Measurements from ENCODE around the gene ARID1B.

ARID1B gene

GRCh38 chr6:156953127-156953478, 175.9 kb downstream of the ARID1B start:
- TF ChIP-seq EZH2phosphoT487 (conservative IDR thresholded peaks at IDR 0.05; ENCODE audit: low read length) (no peak), CTCF (IDR thresholded peaks at IDR 0.05; ENCODE audit: insufficient read depth, low read length, poor library complexity, severe bottlenecking) (no peak)
- no peaks in the 10 kb centered on the region for H3K9me2 ChIP-seq (replicated peaks; ENCODE audit: insufficient read depth, low read length)
- no peaks in the 10 kb centered on the region for H3K27me3 ChIP-seq (ENCODE audit: low read length)
- H3K9ac ChIP-seq (ENCODE audit: low read length) = no peak overlapping the region
- H3F3A ChIP-seq (ENCODE audit: insufficient read depth) = no peaks in the 10 kb centered on the region
- no peak overlapping the region for H3K27ac ChIP-seq (ENCODE audit: low read depth, low read length)
- H3K4me3 ChIP-seq (ENCODE audit: insufficient read depth, low read length, poor library complexity, severe bottlenecking) = no peak overlapping the region
- H3K4me2 ChIP-seq (ENCODE audit: low read depth, low read length, poor library complexity, severe bottlenecking) = no peak overlapping the region
- H3K9me3 ChIP-seq (ENCODE audit: insufficient read depth, low read length) = no peaks in the 10 kb centered on the region
- no peaks in the 10 kb centered on the region for H3K36me3 ChIP-seq (ENCODE audit: low read length)
- peaks cover 8% of the 10 kb centered on the region; the same call in 1 of the 2 replicates for H4K20me1 ChIP-seq (ENCODE audit: low read depth, low read length)
- peaks cover 51% of the 10 kb centered on the region for H3K79me2 ChIP-seq (ENCODE audit: insufficient read depth, low read length)
- H2AFZ ChIP-seq (ENCODE audit: low read depth, low read length, severe bottlenecking) = no peak overlapping the region

GRCh38 chr6:156953479-156954146, 176.4 kb downstream of the ARID1B start:
- no peak overlapping the region for H3K9ac ChIP-seq (ENCODE audit: low read length)
- no peak overlapping the region for H2AFZ ChIP-seq (ENCODE audit: low read depth, low read length, severe bottlenecking)
- H3F3A ChIP-seq (ENCODE audit: insufficient read depth) = no peaks in the 10 kb centered on the region
- H3K36me3 ChIP-seq (ENCODE audit: low read length) = no peaks in the 10 kb centered on the region
- peaks cover 54% of the 10 kb centered on the region for H3K79me2 ChIP-seq (ENCODE audit: insufficient read depth, low read length)
- peaks cover 8% of the 10 kb centered on the region; the same call in 1 of the 2 replicates for H4K20me1 ChIP-seq (ENCODE audit: low read depth, low read length)
- no peak for TF ChIP-seq CTCF (IDR thresholded peaks at IDR 0.05; ENCODE audit: insufficient read depth, low read length, poor library complexity, severe bottlenecking)
- no peak for TF ChIP-seq EZH2phosphoT487 (conservative IDR thresholded peaks at IDR 0.05; ENCODE audit: low read length)
- H3K4me3 ChIP-seq (ENCODE audit: insufficient read depth, low read length, poor library complexity, severe bottlenecking) = no peak overlapping the region
- no peaks in the 10 kb centered on the region for H3K9me3 ChIP-seq (ENCODE audit: insufficient read depth, low read length)
- no peak overlapping the region for H3K27ac ChIP-seq (ENCODE audit: low read depth, low read length)
- H3K4me2 ChIP-seq (ENCODE audit: low read depth, low read length, poor library complexity, severe bottlenecking) = no peak overlapping the region
- no peaks in the 10 kb centered on the region for H3K27me3 ChIP-seq (ENCODE audit: low read length)
- no peaks in the 10 kb centered on the region for H3K9me2 ChIP-seq (replicated peaks; ENCODE audit: insufficient read depth, low read length)

GRCh38 chr6:156954191-156954590, 177.0 kb downstream of the ARID1B start:
- Histone ChIP-seq H3K36me3 (ENCODE audit: low read length) (no peaks in the 10 kb centered on the region), H3K27me3 (ENCODE audit: low read length) (no peaks in the 10 kb centered on the region), H3K9ac (ENCODE audit: low read length) (no peak overlapping the region), H3K27ac (ENCODE audit: low read depth, low read length) (no peak overlapping the region), H2AFZ (ENCODE audit: low read depth, low read length, severe bottlenecking) (no peak overlapping the region), H4K20me1 (ENCODE audit: low read depth, low read length) (peaks cover 8% of the 10 kb centered on the region; the same call in 1 of the 2 replicates), H3K9me3 (ENCODE audit: insufficient read depth, low read length) (no peaks in the 10 kb centered on the region), H3K9me2 (replicated peaks; ENCODE audit: insufficient read depth, low read length) (no peaks in the 10 kb centered on the region), H3F3A (ENCODE audit: insufficient read depth) (no peaks in the 10 kb centered on the region), H3K4me2 (ENCODE audit: low read depth, low read length, poor library complexity, severe bottlenecking) (no peak overlapping the region), H3K79me2 (ENCODE audit: insufficient read depth, low read length) (peaks cover 58% of the 10 kb centered on the region), H3K4me3 (ENCODE audit: insufficient read depth, low read length, poor library complexity, severe bottlenecking) (no peak overlapping the region)
- no peak for TF ChIP-seq CTCF (IDR thresholded peaks at IDR 0.05; ENCODE audit: insufficient read depth, low read length, poor library complexity, severe bottlenecking)
- TF ChIP-seq EZH2phosphoT487 (conservative IDR thresholded peaks at IDR 0.05; ENCODE audit: low read length) = no peak
